OCI-LY3 (cell line): Measurements from ENCODE around the gene DCC.

Source experiments
- H2AFZ ChIP-seq: fragments of 200-600, 300-600 bp; shearing (Covaris generic); 2 replicates; pipeline ENCODE4 v1.6.0; 2014; ENCODE audit warnings: antibody characterized with exemption, low read depth, low read length
- H3K27ac ChIP-seq: fragments of 200-600, 300-600 bp; sonication (generic); 2 replicates; pipeline ENCODE4 v1.5.1; 2014; ENCODE audit warnings: mild to moderate bottlenecking, low read length, moderate library complexity, mixed read lengths
- H3K27me3 ChIP-seq: fragments of 200-600, 300-600 bp; sonication (generic); 2 replicates; pipeline ENCODE4 v1.6.1; 2014; ENCODE audit warnings: low read depth, low read length, mixed read lengths
- H3K36me3 ChIP-seq: fragments of 200-600, 300-600 bp; sonication (generic); replicated peaks from 2 replicates; pipeline ENCODE3; 2014; ENCODE audit warnings: low read depth, low read length, mixed read lengths
- H3K4me1 ChIP-seq: fragments of 300-600, 200-600 bp; sonication (generic); 2 replicates; pipeline ENCODE4 v1.6.1; 2014; ENCODE audit warnings: low read length, mixed read lengths
- H3K4me2 ChIP-seq: fragments of 200-600, 300-600 bp; sonication (generic); 2 replicates; pipeline ENCODE4 v1.6.1; 2014; ENCODE audit warnings: low read length, mixed read lengths
- H3K4me3 ChIP-seq: fragments of 300-600, 200-600 bp; sonication (generic); 2 replicates; pipeline ENCODE4 v1.5.1; 2014; ENCODE audit warnings: antibody characterized with exemption, mild to moderate bottlenecking, low read length, moderate library complexity
- H3K79me2 ChIP-seq: fragments of 300-600, 200-600 bp; shearing (Covaris generic); 2 replicates; pipeline ENCODE4 v1.6.1; 2014; ENCODE audit warnings: mild to moderate bottlenecking, low read length, mixed read lengths
- H3K9ac ChIP-seq: fragments of 300-600, 200-600 bp; shearing (Covaris generic); 2 replicates; pipeline ENCODE4 v1.6.0; 2014; ENCODE audit warnings: mild to moderate bottlenecking, low read length, moderate library complexity
- H3K9me3 ChIP-seq: fragments of 200-600, 300-600 bp; shearing (Covaris generic); 2 replicates; pipeline ENCODE4 v1.6.1; 2014; ENCODE audit warnings: low read length, mixed read lengths; ENCODE audit not compliant: insufficient read depth
- H4K20me1 ChIP-seq: fragments of 200-600, 300-600 bp; sonication (generic); 2 replicates; pipeline ENCODE4 v1.6.1; 2016; ENCODE audit warnings: low read length, mixed read lengths; ENCODE audit not compliant: insufficient read depth
- CTCF ChIP-seq: fragments of 200-600, 300-600 bp; sonication (generic); IDR thresholded peaks from 2 replicates; pipeline ENCODE4 v1.5.1; 2014; ENCODE audit warnings: antibody characterized with exemption, low read length, low read depth
- EZH2phosphoT487 ChIP-seq: fragments of 200-600 bp; shearing (Covaris generic); IDR thresholded peaks from 2 replicates; pipeline ENCODE4 v1.6.1; 2018; ENCODE audit warnings: antibody characterized with exemption, mixed run types, low read depth

Gene DCC

GRCh38 chr18:53417003-53417402 lies 1077.0 kb downstream of the DCC start:
- Histone ChIP-seq H3K79me2 (no peaks in the 10 kb centered on the region), H3K36me3 (no peaks in the 10 kb centered on the region), H3K9me3 (no peaks in the 10 kb centered on the region), H4K20me1 (no peaks in the 10 kb centered on the region), H3K9ac (no peak overlapping the region), H3K4me2 (no peak overlapping the region), H3K27ac (no peak overlapping the region), H3K27me3 (no peaks in the 10 kb centered on the region), H2AFZ (no peak overlapping the region; the same call in 1 of the 2 replicates), H3K4me1 (no peaks in the 10 kb centered on the region), H3K4me3 (no peak overlapping the region)
- TF ChIP-seq EZH2phosphoT487 (no peak), CTCF (no peak)

GRCh38 chr18:53421869-53422268 lies 1081.9 kb downstream of the DCC start:
- H3K27me3 ChIP-seq: no peaks in the 10 kb centered on the region
- no peak overlapping the region for H3K4me3 ChIP-seq
- no peaks in the 10 kb centered on the region for H3K4me1 ChIP-seq
- H3K36me3 ChIP-seq: no peaks in the 10 kb centered on the region
- no peak overlapping the region; the same call in 1 of the 2 replicates for H2AFZ ChIP-seq
- no peak overlapping the region for H3K4me2 ChIP-seq
- TF ChIP-seq EZH2phosphoT487: no peak
- TF ChIP-seq CTCF: no peak
- H4K20me1 ChIP-seq: no peaks in the 10 kb centered on the region
- H3K27ac ChIP-seq: no peak overlapping the region
- H3K79me2 ChIP-seq: no peaks in the 10 kb centered on the region
- H3K9ac ChIP-seq: no peak overlapping the region
- no peaks in the 10 kb centered on the region for H3K9me3 ChIP-seq

GRCh38 chr18:53422896-53423295 lies 1082.9 kb downstream of the DCC start:
- no peak overlapping the region for H3K4me3 ChIP-seq
- no peak for TF ChIP-seq EZH2phosphoT487
- no peak for TF ChIP-seq CTCF
- no peaks in the 10 kb centered on the region for H3K4me1 ChIP-seq
- no peaks in the 10 kb centered on the region for H3K9me3 ChIP-seq
- no peaks in the 10 kb centered on the region for H4K20me1 ChIP-seq
- no peaks in the 10 kb centered on the region for H3K36me3 ChIP-seq
- no peak overlapping the region for H2AFZ ChIP-seq
- H3K9ac ChIP-seq: no peak overlapping the region
- H3K4me2 ChIP-seq: no peak overlapping the region
- no peaks in the 10 kb centered on the region for H3K79me2 ChIP-seq
- no peak overlapping the region for H3K27ac ChIP-seq
- no peaks in the 10 kb centered on the region for H3K27me3 ChIP-seq

- Histone ChIP-seq H3K27ac (no peak overlapping the region), H3K4me2 (no peak overlapping the region), H3K9me3 (no peaks in the 10 kb centered on the region), H3K9ac (no peak overlapping the region), H3K79me2 (no peaks in the 10 kb centered on the region), H4K20me1 (no peaks in the 10 kb centered on the region), H3K4me3 (no peak overlapping the region), H2AFZ (peak overlapping the region; percentile 13), H3K4me1 (no peaks in the 10 kb centered on the region), H3K27me3 (no peaks in the 10 kb centered on the region), H3K36me3 (no peaks in the 10 kb centered on the region)
- TF ChIP-seq CTCF: no peak
- TF ChIP-seq EZH2phosphoT487: no peak
Measured at GRCh38 chr18:53426666-53427184, 1086.7 kb downstream of the DCC start.
